ENCODE results near the gene MYH9. TPM values are rescaled to one million over a fixed set of nuclear protein-coding genes. Genes with fewer than 3 reads are reported as not detected.

Gene MYH9
- total RNA-seq, 1 experiment from 2014 or later = 758 TPM

DNA sequence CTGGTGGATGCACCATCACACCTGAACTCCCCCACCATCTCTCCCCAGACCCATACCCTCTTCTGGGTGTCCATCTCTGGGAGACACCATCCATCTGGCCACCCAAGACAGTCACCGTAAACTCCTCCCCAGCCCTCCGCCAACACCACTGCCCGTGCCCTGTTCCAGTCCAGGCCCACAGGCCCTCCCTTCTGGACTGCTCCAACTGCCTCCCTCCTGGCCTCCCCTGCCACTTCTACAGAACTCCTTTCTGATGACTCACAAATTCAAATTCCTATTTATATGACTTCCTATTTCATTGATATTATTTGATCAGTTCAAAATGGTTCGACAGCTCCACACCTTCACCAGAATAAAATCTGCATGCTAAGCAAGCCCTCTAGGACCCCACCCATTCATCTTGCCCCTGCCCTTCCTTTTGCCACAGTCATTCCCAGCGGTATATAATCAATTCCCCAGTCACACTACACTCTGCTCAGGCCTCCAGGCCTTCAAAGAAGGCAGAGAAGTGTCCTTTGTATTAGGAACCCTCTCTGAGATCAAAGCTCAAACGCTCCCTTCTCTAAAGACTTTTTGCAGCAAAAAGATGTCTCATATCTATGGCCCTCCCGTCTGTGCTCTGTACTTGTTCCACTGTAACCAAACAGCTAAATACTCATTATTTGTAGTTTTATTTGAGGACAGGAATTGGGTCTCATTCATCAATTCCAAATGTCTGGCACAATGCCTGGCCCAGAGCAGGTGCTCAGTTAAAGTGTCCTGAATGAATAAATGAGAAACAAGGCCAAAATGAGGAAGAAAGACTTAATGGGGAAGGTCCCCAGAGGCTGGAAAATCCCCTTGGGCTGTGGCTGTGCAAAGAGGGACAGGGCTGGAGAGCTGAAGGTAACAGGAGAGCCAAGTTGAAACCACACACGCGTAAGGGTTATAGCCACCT is 29.0 kb downstream of the MYH9 start:
- H3K27ac ChIP-seq = peak overlapping the region; percentile 25
- DNase-seq = peak in 1 of 2 experiments; percentile 53
- H3K9me2 ChIP-seq (ENCODE audit: insufficient read depth) = no peaks in the 10 kb centered on the region
- no peak overlapping the region for H3K4me3 ChIP-seq
- H3K4me1 ChIP-seq (replicated peaks; ENCODE audit: insufficient read depth) = peaks cover 69% of the 10 kb centered on the region
- TF ChIP-seq EZH2 (IDR thresholded peaks at IDR 0.05; ENCODE audit: low read depth) = no peak
- TF ChIP-seq, protein P1, sequence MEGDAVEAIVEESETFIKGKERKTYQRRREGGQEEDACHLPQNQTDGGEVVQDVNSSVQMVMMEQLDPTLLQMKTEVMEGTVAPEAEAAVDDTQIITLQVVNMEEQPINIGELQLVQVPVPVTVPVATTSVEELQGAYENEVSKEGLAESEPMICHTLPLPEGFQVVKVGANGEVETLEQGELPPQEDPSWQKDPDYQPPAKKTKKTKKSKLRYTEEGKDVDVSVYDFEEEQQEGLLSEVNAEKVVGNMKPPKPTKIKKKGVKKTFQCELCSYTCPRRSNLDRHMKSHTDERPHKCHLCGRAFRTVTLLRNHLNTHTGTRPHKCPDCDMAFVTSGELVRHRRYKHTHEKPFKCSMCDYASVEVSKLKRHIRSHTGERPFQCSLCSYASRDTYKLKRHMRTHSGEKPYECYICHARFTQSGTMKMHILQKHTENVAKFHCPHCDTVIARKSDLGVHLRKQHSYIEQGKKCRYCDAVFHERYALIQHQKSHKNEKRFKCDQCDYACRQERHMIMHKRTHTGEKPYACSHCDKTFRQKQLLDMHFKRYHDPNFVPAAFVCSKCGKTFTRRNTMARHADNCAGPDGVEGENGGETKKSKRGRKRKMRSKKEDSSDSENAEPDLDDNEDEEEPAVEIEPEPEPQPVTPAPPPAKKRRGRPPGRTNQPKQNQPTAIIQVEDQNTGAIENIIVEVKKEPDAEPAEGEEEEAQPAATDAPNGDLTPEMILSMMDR (conservative IDR thresholded peaks at IDR 0.05) = no peak
- no peaks in the 10 kb centered on the region for H3K27me3 ChIP-seq (ENCODE audit: insufficient read depth, low read depth)
- intact Hi-C loops (cut with micrococcal nuclease; ENCODE audit: unreplicated experiment) = no loop called here
- peaks cover 24% of the 10 kb centered on the region; the same call in 1 of the 2 replicates for H3K36me3 ChIP-seq (ENCODE audit: low read depth)
- H3K4me2 ChIP-seq = peak overlapping the region; percentile 23; the same call in 1 of the 2 replicates
- BruUV-seq (replicated peaks) = no TSS peak
- ChIA-PET CTCF (interaction anchor here (0.6 kb wide), 1 partner anchor 55 kb away, joined by 15 read pairs; no protein-coding TSS in a partner anchor), POLR2A (ENCODE audit: unreplicated experiment) (interaction anchor here (0.6 to 0.7 kb wide), 3 partner anchors 18 to 109 kb away, joined by 3 to 5 read pairs (median 3); no protein-coding TSS in a partner anchor)
- H2AFZ ChIP-seq = no peak overlapping the region
- H3K79me2 ChIP-seq (ENCODE audit: low read depth) = peaks cover 100% of the 10 kb centered on the region
- peaks cover 99% of the 10 kb centered on the region for H4K20me1 ChIP-seq (ENCODE audit: insufficient read depth)
- H3K9me3 ChIP-seq (ENCODE audit: insufficient read depth, low read depth) = no peaks in the 10 kb centered on the region
- H3F3A ChIP-seq (ENCODE audit: insufficient read depth, low read depth) = peaks cover 94% of the 10 kb centered on the region

DNA sequence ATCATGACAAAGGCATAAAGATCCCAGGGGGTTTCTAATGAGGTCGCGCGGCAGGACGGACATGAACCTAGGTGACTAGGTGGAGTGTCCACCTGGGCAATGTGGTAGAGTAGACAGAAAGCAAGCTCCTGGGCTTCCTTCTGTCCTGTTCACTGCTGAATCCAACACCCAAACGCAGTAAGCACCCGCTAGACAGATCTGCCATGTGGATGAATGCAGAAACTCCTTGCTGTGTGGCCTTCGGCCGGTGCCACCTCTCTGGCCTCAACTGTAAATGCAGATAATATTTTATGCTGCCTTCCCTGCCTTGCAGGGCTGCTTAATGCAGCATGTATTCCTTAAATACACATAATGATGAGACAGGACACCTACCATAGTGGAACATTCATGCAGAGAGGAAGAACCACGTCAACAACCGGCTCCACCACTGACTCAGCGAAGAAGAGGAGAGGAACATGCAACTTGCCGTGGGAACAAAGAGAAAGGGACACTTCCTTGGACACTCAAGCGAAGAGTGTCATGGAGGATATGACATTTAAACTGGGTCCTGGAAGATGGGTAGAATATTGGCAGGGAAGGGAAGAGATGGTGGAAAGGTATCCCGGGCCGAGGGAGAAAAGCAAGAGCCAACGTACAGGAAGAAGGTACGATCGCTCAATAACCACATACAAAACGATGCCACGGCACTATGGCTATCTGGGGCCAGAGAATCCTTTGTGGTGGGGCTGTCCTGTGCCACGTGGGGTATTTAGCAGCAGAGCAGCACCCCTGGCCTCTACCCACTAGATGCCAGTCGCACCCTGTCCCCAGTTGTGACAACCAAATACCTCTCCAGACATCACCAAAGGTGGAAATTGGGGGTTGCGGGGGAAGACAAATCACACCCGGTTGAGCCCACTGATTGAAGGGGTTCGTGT is 30.8 kb downstream of the MYH9 start:
- H3K4me1 ChIP-seq (replicated peaks; ENCODE audit: insufficient read depth) = peaks cover 60% of the 10 kb centered on the region
- TF ChIP-seq, protein P1 (conservative IDR thresholded peaks at IDR 0.05) = no peak
- no peak for TF ChIP-seq EZH2 (IDR thresholded peaks at IDR 0.05; ENCODE audit: low read depth)
- no peak for DNase-seq
- H4K20me1 ChIP-seq (ENCODE audit: insufficient read depth) = peaks cover 99% of the 10 kb centered on the region
- ChIA-PET CTCF (no interaction called here), POLR2A (ENCODE audit: unreplicated experiment) (interaction anchor here (0.6 kb wide), 2 partner anchors 8 to 887 kb away, joined by 3 read pairs; partner anchors contain the start of gene RAC2)
- H3K27ac ChIP-seq = peak overlapping the region; percentile 25
- H3K9me2 ChIP-seq (ENCODE audit: insufficient read depth) = no peaks in the 10 kb centered on the region
- H3K79me2 ChIP-seq (ENCODE audit: low read depth) = peaks cover 100% of the 10 kb centered on the region
- BruUV-seq (replicated peaks) = TSS peak; percentile 2
- no peak overlapping the region for H3K4me3 ChIP-seq
- intact Hi-C loops (cut with micrococcal nuclease; ENCODE audit: unreplicated experiment) = no loop called here
- no peaks in the 10 kb centered on the region for H3K27me3 ChIP-seq (ENCODE audit: insufficient read depth, low read depth)
- no peak overlapping the region for H3K4me2 ChIP-seq
- H3K36me3 ChIP-seq (ENCODE audit: low read depth) = peaks cover 14% of the 10 kb centered on the region; the same call in 1 of the 2 replicates
- no peak overlapping the region for H2AFZ ChIP-seq
- peaks cover 95% of the 10 kb centered on the region for H3F3A ChIP-seq (ENCODE audit: insufficient read depth, low read depth)
- no peaks in the 10 kb centered on the region for H3K9me3 ChIP-seq (ENCODE audit: insufficient read depth, low read depth)

DNA sequence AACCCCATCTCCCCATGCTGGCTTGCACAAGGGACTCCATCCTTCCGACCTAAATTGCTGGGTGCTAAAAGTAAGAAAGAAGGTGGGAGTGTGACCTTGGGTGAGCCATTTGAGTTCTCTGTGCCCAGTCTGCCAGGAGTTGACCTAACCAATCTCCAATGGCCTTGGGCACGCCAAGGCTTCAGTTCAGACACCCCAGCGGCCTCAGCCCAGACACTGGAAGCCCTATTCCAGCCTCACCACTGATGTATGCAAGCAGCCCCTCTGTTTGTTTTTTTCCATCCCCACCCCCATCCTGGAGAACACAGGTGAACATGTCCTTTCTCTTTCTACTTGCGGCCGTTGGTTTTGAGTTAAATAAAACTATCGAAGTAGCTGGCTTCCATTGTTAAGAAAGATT is 31.9 kb downstream of the MYH9 start:
- H3K4me2 ChIP-seq = no peak overlapping the region

More for the DNA sequence above, 31.9 kb downstream of the MYH9 start:
- H3K4me1 ChIP-seq (replicated peaks; ENCODE audit: insufficient read depth) = peaks cover 59% of the 10 kb centered on the region
- intact Hi-C loops (cut with micrococcal nuclease; ENCODE audit: unreplicated experiment) = no loop called here
- peaks cover 95% of the 10 kb centered on the region for H3F3A ChIP-seq (ENCODE audit: insufficient read depth, low read depth)
- TF ChIP-seq, protein P1 (conservative IDR thresholded peaks at IDR 0.05) = no peak
- TF ChIP-seq EZH2 (IDR thresholded peaks at IDR 0.05; ENCODE audit: low read depth) = no peak
- no peak overlapping the region for H2AFZ ChIP-seq
- CTCF ChIA-PET = interaction anchor here (0.6 to 0.7 kb wide), 2 partner anchors 46 to 49 kb away, joined by 4 to 13 read pairs; no protein-coding TSS in a partner anchor
- BruUV-seq (replicated peaks) = no TSS peak
- no peak overlapping the region for H3K4me3 ChIP-seq
- DNase-seq = no peak
- H3K36me3 ChIP-seq (ENCODE audit: low read depth) = peaks cover 5% of the 10 kb centered on the region; the same call in 1 of the 2 replicates
- H4K20me1 ChIP-seq (ENCODE audit: insufficient read depth) = peaks cover 99% of the 10 kb centered on the region
- POLR2A ChIA-PET (ENCODE audit: unreplicated experiment) = no interaction called here
- peak overlapping the region; percentile 38 for H3K27ac ChIP-seq
- no peaks in the 10 kb centered on the region for H3K27me3 ChIP-seq (ENCODE audit: insufficient read depth, low read depth)
- H3K9me2 ChIP-seq (ENCODE audit: insufficient read depth) = no peaks in the 10 kb centered on the region
- peaks cover 100% of the 10 kb centered on the region for H3K79me2 ChIP-seq (ENCODE audit: low read depth)
- H3K9me3 ChIP-seq (ENCODE audit: insufficient read depth, low read depth) = no peaks in the 10 kb centered on the region
